Panc1 (cell line): Measurements from ENCODE around the gene SRSF4. TPM values are rescaled to one million over a fixed set of nuclear protein-coding genes. Genes with fewer than 3 reads are reported as not detected.

Source experiments
- ATAC-seq: fragments of 200-7000 bp; cut with Tn5 transposase; 2 replicates; pipeline ENCODE4 v1.9.1; 2020; ENCODE audit warnings: mild to moderate bottlenecking, moderate library complexity
- BruUV-seq: library from RNA; stranded (reverse); fragments of 400-500 nt; replicated peaks from 2 replicates; lab custom pipeline; 2021; lab: Mats Ljungman, UMichigan
- CTCF ChIA-PET: fragments of 300-600 bp; sonication (Branson Sonifier 250); formaldehyde crosslinking; loops from one replicate; lab custom pipeline; 2022; ENCODE audit warnings: antibody characterized with exemption; lab: Charles Lee
- POLR2A ChIA-PET: fragments of 300-600 bp; sonication (Branson Sonifier 250); formaldehyde crosslinking; loops from one replicate; lab custom pipeline; 2022; ENCODE audit warnings: antibody characterized with exemption; lab: Charles Lee
- DNase-seq: peaks from one replicate; pipeline ENCODE4 v3.0.0-alpha.2; 2010; ENCODE audit warnings: low read depth, low spot score
- H3K27ac ChIP-seq: 2 replicates; pipeline ENCODE4 v1.5.1; 2011; ENCODE audit warnings: mild to moderate bottlenecking, low read length, inconsistent platforms
- H3K27me3 ChIP-seq: fragments of 200-500 bp; sonication (Bioruptor generic); 2 replicates; pipeline ENCODE4 v1.6.0; 2014; ENCODE audit warnings: low read length, inconsistent platforms; ENCODE audit not compliant: control insufficient read depth, insufficient read depth
- H3K36me3 ChIP-seq: fragments of 200-500 bp; sonication (Bioruptor generic); 2 replicates; pipeline ENCODE4 v1.5.1; 2014; ENCODE audit warnings: inconsistent platforms, mild to moderate bottlenecking, low read length, moderate library complexity; ENCODE audit not compliant: control insufficient read depth, insufficient read depth
- H3K4me1 ChIP-seq: 2 replicates; pipeline ENCODE4 v1.5.1; 2011; ENCODE audit warnings: inconsistent platforms, mild to moderate bottlenecking, low read length, moderate library complexity; ENCODE audit not compliant: control insufficient read depth, insufficient read depth
- H3K4me3 ChIP-seq, 2 experiments: 2 replicates each; pipeline ENCODE4 v1.5.1; 2011 to 2012; ENCODE audit warnings: low read depth in 2 of 2, low read length in 2 of 2, mild to moderate bottlenecking in 2 of 2, inconsistent platforms in 1 of 2, moderate library complexity in 1 of 2
- H3K9me3 ChIP-seq: fragments of 200-500 bp; sonication (Bioruptor generic); 2 replicates; pipeline ENCODE4 v1.5.1; 2014; ENCODE audit warnings: low read depth, mild to moderate bottlenecking, inconsistent platforms, low read length, moderate library complexity; ENCODE audit not compliant: control insufficient read depth, insufficient read depth
- CTCF ChIP-seq: fragments of 450-650 bp; IDR thresholded peaks from 2 replicates; pipeline ENCODE4 v1.5.1; 2017; ENCODE audit warnings: mild to moderate bottlenecking
- POLR2AphosphoS5 ChIP-seq: IDR thresholded peaks from 2 replicates; pipeline ENCODE4 v1.6.1; 2012; ENCODE audit warnings: mild to moderate bottlenecking, low read depth, low read length, moderate library complexity
- REST ChIP-seq, 2 experiments: IDR thresholded peaks; 2 replicates each; pipeline ENCODE4 v1.6.1; 2011 to 2012; ENCODE audit warnings: low read depth in 2 of 2, control low read depth in 1 of 2, low read length in 1 of 2, mild to moderate bottlenecking in 1 of 2, moderate library complexity in 1 of 2; ENCODE audit not compliant: insufficient read depth in 1 of 2
- SIN3A ChIP-seq: IDR thresholded peaks from 2 replicates; pipeline ENCODE4 v1.6.1; 2012; ENCODE audit warnings: low read depth, mild to moderate bottlenecking, low read length, moderate library complexity, borderline replicate concordance; ENCODE audit not compliant: insufficient read depth
- TCF7L2 ChIP-seq: IDR thresholded peaks from 2 replicates; pipeline ENCODE4 v1.6.1; 2011; ENCODE audit warnings: mild to moderate bottlenecking, low read depth, low read length, inconsistent platforms
- in situ Hi-C: cut with HindIII; loops from 2 replicates; pipeline ENCODE4 v1.10.0; 2016; ENCODE audit warnings: low sequenced_read_pairs, low pct_unique_long_range_greater_than_20kb
- intact Hi-C: fragments of 100-400 bp; cut with micrococcal nuclease; formaldehyde crosslinking; loops from one replicate; pipeline ENCODE4 v1.10.0; 2022; ENCODE audit not compliant: unreplicated experiment
- total RNA-seq: library from RNA; stranded (reverse); gene quantifications from one replicate; pipeline ENCODE4 v1.2.1, GENCODE V29; 2021; ENCODE audit not compliant: unreplicated experiment

Gene SRSF4
- total RNA-seq, 1 experiment from 2014 or later, result 77.5 TPM

GRCh38 chr1:29221296-29221695 lies 39.6 kb upstream of the SRSF4 start:
- ChIA-PET POLR2A (no interaction called here), CTCF (no interaction called here)
- no peak for ATAC-seq
- no TSS peak for BruUV-seq
- TF ChIP-seq POLR2AphosphoS5 (no peak), TCF7L2 (no peak), CTCF (no peak), REST (IDR thresholded peaks at IDR 0.05; ENCODE audit: insufficient read depth in 1 of 2, low read depth in 2 of 2, low read length in 1 of 2) (no peak)
- H3K4me3 ChIP-seq, result no peak overlapping the region
- intact Hi-C loops, result no loop called here
- no peaks in the 10 kb centered on the region for H3K36me3 ChIP-seq
- no peaks in the 10 kb centered on the region for H3K27me3 ChIP-seq
- in situ Hi-C loops, result no loop called here
- DNase-seq, result no peak
- H3K27ac ChIP-seq, result no peak overlapping the region
- H3K4me1 ChIP-seq, result no peaks in the 10 kb centered on the region
- H3K9me3 ChIP-seq, result no peaks in the 10 kb centered on the region

GRCh38 chr1:29218223-29218622 lies 36.5 kb upstream of the SRSF4 start:
- no peaks in the 10 kb centered on the region for H3K4me1 ChIP-seq
- DNase-seq (no peak), ATAC-seq (no peak)
- CTCF ChIA-PET, result no interaction called here
- no peak overlapping the region for H3K4me3 ChIP-seq
- H3K9me3 ChIP-seq, result no peaks in the 10 kb centered on the region
- H3K36me3 ChIP-seq, result no peaks in the 10 kb centered on the region
- no TSS peak for BruUV-seq
- no peak for TF ChIP-seq SIN3A
- no peak for TF ChIP-seq TCF7L2
- no peak for TF ChIP-seq CTCF
- no peak for TF ChIP-seq REST (IDR thresholded peaks at IDR 0.05; ENCODE audit: insufficient read depth in 1 of 2, low read depth in 2 of 2, low read length in 1 of 2)
- TF ChIP-seq POLR2AphosphoS5, result no peak
- no peak overlapping the region for H3K27ac ChIP-seq
- intact Hi-C loops (no loop called here), in situ Hi-C loops (no loop called here)
- POLR2A ChIA-PET, result interaction anchor here (0.6 kb wide), 1 partner anchor 660 kb away, joined by 3 read pairs; no protein-coding TSS in a partner anchor
- no peaks in the 10 kb centered on the region for H3K27me3 ChIP-seq
